HepG2 (cell line): Measurements from ENCODE around the gene NOTUM. TPM values are rescaled to one million over a fixed set of nuclear protein-coding genes. Genes with fewer than 3 reads are reported as not detected.
A peak's percentile ranks its signal among the peaks of the same experiment; 100 is the strongest.

Experiments
- BCL3 ChIP-seq: sonication (generic); formaldehyde crosslinking; IDR thresholded peaks from 2 replicates; pipeline ENCODE4 v1.5.1; 2020; ENCODE audit warnings: mild to moderate bottlenecking, missing genetic modification reagents, moderate library complexity
- DMTF1 ChIP-seq: sonication (generic); formaldehyde crosslinking; IDR thresholded peaks from 2 replicates; pipeline ENCODE4 v1.4.0; 2020; ENCODE audit warnings: mild to moderate bottlenecking, missing genetic modification reagents
- HNF4G ChIP-seq, 2 experiments: sonication (generic) in 1 of 2; formaldehyde crosslinking in 1 of 2; IDR thresholded peaks; 2 replicates each; pipeline versions ENCODE4 v1.4.0 to v1.6.1; 2011 to 2020; ENCODE audit warnings: borderline replicate concordance in 2 of 2, low read depth in 2 of 2, mild to moderate bottlenecking in 2 of 2, low read length in 1 of 2, missing genetic modification reagents in 1 of 2, moderate library complexity in 1 of 2
- IRF1 ChIP-seq: sonication (generic); formaldehyde crosslinking; IDR thresholded peaks from 2 replicates; pipeline ENCODE4 v1.4.0; 2020; ENCODE audit warnings: low read depth, mild to moderate bottlenecking, missing genetic modification reagents
- LCORL ChIP-seq, 2 experiments: fragments of 450-650 bp in 1 of 2; sonication (generic) in 1 of 2; formaldehyde crosslinking in 1 of 2; IDR thresholded peaks; 2 replicates each; pipeline versions ENCODE4 v1.5.0 to v1.6.1; 2017 to 2020; ENCODE audit warnings: antibody characterized with exemption in 1 of 2, missing genetic modification reagents in 1 of 2
- NFKB2 ChIP-seq: sonication (generic); formaldehyde crosslinking; IDR thresholded peaks from 2 replicates; pipeline ENCODE4 v1.4.0; 2020; ENCODE audit warnings: missing genetic modification reagents, borderline replicate concordance
- NRL ChIP-seq: sonication (generic); formaldehyde crosslinking; IDR thresholded peaks from 2 replicates; pipeline ENCODE4 v1.5.0; 2020; ENCODE audit warnings: missing genetic modification reagents, mild to moderate bottlenecking, moderate library complexity, borderline replicate concordance
- STAT6 ChIP-seq: sonication (generic); formaldehyde crosslinking; IDR thresholded peaks from 2 replicates; pipeline ENCODE4 v1.4.0; 2020; ENCODE audit warnings: missing genetic modification reagents, mild to moderate bottlenecking, borderline replicate concordance
- TP53 ChIP-seq: sonication (generic); formaldehyde crosslinking; conservative IDR thresholded peaks from 2 replicates; pipeline ENCODE4 v1.4.0; 2020; ENCODE audit warnings: missing genetic modification reagents
- ZFYVE20 ChIP-seq: sonication (generic); formaldehyde crosslinking; IDR thresholded peaks from 2 replicates; pipeline ENCODE4 v1.8.0; 2023; ENCODE audit warnings: low read depth, mild to moderate bottlenecking, moderate library complexity, missing genetic modification reagents, borderline replicate concordance
- ZNF138 ChIP-seq: sonication (generic); formaldehyde crosslinking; IDR thresholded peaks from 2 replicates; pipeline ENCODE4 v1.5.0; 2020; ENCODE audit warnings: mild to moderate bottlenecking, low read depth, missing genetic modification reagents
- ZNF17 ChIP-seq: sonication (generic); formaldehyde crosslinking; IDR thresholded peaks from 2 replicates; pipeline ENCODE4 v1.5.0; 2020; ENCODE audit warnings: mild to moderate bottlenecking, missing genetic modification reagents
- ZNF337 ChIP-seq: sonication (generic); formaldehyde crosslinking; IDR thresholded peaks from 2 replicates; pipeline ENCODE4 v1.5.1; 2020; ENCODE audit warnings: missing genetic modification reagents, low read depth, mild to moderate bottlenecking, borderline replicate concordance
- ZNF350 ChIP-seq: sonication (generic); formaldehyde crosslinking; IDR thresholded peaks from 2 replicates; pipeline ENCODE4 v1.4.0; 2020; ENCODE audit warnings: mild to moderate bottlenecking, low read depth, missing genetic modification reagents, borderline replicate concordance
- ZNF414 ChIP-seq: sonication (generic); formaldehyde crosslinking; IDR thresholded peaks from 2 replicates; pipeline ENCODE4 v1.5.0; 2020; ENCODE audit warnings: missing genetic modification reagents
- ZNF460 ChIP-seq: sonication (generic); formaldehyde crosslinking; IDR thresholded peaks from 2 replicates; pipeline ENCODE4 v1.5.1; 2020; ENCODE audit warnings: missing genetic modification reagents, mild to moderate bottlenecking, borderline replicate concordance
- ZNF652 ChIP-seq: IDR thresholded peaks from 2 replicates; pipeline ENCODE4 v1.6.1; 2016; ENCODE audit warnings: low read depth, borderline replicate concordance
- polyA plus RNA-seq, 8 experiments: library from polyadenylated mRNA; depleted of rRNA in 3 of 8; stranded (reverse) in 7 of 8; unstranded in 1 of 8; fragments of >200 nt; fragmentation: Illumina TruSeq in 4 of 8; extraction: Trizol in 4 of 8; gene quantifications; 2 replicates each; pipeline versions ENCODE4 v1.2.1 to v1.2.3, GENCODE V29; 2011 to 2016; ENCODE audit warnings: low read depth in 4 of 8, missing spikeins in 1 of 8, mixed read lengths in 1 of 8; ENCODE audit not compliant: insufficient read depth in 1 of 8
- total RNA-seq, 5 experiments: library from RNA; depleted of rRNA; stranded (reverse); fragments of >200 nt; fragmentation: Illumina TruSeq; extraction: Trizol; gene quantifications; 2 replicates each; pipeline ENCODE4 v1.2.3, GENCODE V29; 2016; ENCODE audit warnings: low read depth in 1 of 5

Gene NOTUM
- total and polyA plus RNA-seq, 2 of the 13 experiments (the other 11 are each of a cell fraction or from before 2014, with no cell fraction given) = 150 to 160 TPM

GRCh38 chr17:82003411-82004381 lies 42.7 kb upstream of the NOTUM start (continued):
- TF ChIP-seq DMTF1 (CRISPR knock-in tag) (no peak), HNF4G (IDR thresholded peaks at IDR 0.05; ENCODE audit: borderline replicate concordance, low read depth, low read length) (peak; percentile 39; the same call in 1 of the 2 replicates), HNF4G (CRISPR knock-in tag; IDR thresholded peaks at IDR 0.05; ENCODE audit: borderline replicate concordance, low read depth) (peak; percentile 80; the same call in 1 of the 2 replicates), BCL3 (peak; percentile 91), IRF1 (CRISPR knock-in tag) (no peak; the same call in 1 of the 2 replicates), ZNF414 (CRISPR knock-in tag) (peak; percentile 16), ZNF138 (CRISPR knock-in tag) (no peak; the same call in 1 of the 2 replicates), ZNF337 (CRISPR knock-in tag) (peak; percentile 89; the same call in 1 of the 2 replicates), TP53 (CRISPR knock-in tag) (peak; percentile 65; the same call in 1 of the 2 replicates), ZNF652 (CRISPR knock-in tag) (no peak), LCORL (IDR thresholded peaks at IDR 0.05) (no peak), LCORL (CRISPR knock-in tag; IDR thresholded peaks at IDR 0.05) (peak; percentile 95), NFKB2 (CRISPR knock-in tag) (peak; percentile 91), ZNF17 (CRISPR knock-in tag) (no peak), NRL (CRISPR knock-in tag) (peak; percentile 72), STAT6 (CRISPR knock-in tag) (0 out of 2 replicates have a peak, but pooled peaks have one; percentile 37), ZFYVE20 (no peak), ZNF460 (CRISPR knock-in tag) (peak; percentile 44; the same call in 1 of the 2 replicates), ZNF350 (peak; percentile 93; the same call in 1 of the 2 replicates)
